Neural cell (in vitro differentiated cells): Measurements from ENCODE around the gene FBXO34.

Source experiments
- POLR2AphosphoS5 ChIP-seq: IDR thresholded peaks from 2 replicates; pipeline ENCODE4 v1.6.1; 2012
- TF ChIP-seq, protein P1 (sequence below): fragments of 450-650 bp; IDR thresholded peaks from 2 replicates; pipeline ENCODE4 v1.5.1; 2014; ENCODE audit warnings: antibody characterized with exemption, mild to moderate bottlenecking, moderate library complexity; ENCODE audit not compliant: poor library complexity, severe bottlenecking

DNA sequence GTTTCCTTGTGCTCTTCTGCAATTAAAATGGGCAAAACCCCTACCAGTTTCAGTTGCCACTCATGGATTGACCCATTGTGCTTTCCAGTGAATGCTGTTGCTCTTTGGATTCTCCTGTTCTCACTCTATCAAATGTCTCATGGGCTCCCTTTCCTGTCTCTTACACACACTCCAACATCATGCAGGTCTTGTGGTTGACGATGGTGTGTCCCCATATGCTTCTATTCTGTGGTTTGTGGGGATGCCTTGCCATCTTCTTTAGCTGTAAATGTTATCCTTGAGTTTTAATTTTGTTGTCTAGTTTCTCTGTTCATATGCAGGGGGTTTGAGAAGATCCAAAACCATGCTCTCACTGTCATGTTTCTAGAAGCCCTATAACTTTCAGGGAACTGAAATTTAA, 31.9 kb upstream of the FBXO34 start:
- TF ChIP-seq, protein P1, sequence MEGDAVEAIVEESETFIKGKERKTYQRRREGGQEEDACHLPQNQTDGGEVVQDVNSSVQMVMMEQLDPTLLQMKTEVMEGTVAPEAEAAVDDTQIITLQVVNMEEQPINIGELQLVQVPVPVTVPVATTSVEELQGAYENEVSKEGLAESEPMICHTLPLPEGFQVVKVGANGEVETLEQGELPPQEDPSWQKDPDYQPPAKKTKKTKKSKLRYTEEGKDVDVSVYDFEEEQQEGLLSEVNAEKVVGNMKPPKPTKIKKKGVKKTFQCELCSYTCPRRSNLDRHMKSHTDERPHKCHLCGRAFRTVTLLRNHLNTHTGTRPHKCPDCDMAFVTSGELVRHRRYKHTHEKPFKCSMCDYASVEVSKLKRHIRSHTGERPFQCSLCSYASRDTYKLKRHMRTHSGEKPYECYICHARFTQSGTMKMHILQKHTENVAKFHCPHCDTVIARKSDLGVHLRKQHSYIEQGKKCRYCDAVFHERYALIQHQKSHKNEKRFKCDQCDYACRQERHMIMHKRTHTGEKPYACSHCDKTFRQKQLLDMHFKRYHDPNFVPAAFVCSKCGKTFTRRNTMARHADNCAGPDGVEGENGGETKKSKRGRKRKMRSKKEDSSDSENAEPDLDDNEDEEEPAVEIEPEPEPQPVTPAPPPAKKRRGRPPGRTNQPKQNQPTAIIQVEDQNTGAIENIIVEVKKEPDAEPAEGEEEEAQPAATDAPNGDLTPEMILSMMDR: no peak
- TF ChIP-seq POLR2AphosphoS5: no peak
